Measurements from ENCODE around the gene JAZF1. TPM values are rescaled to one million over a fixed set of nuclear protein-coding genes. Genes with fewer than 3 reads are reported as not detected.

The JAZF1 gene
- total RNA-seq, 1 experiment from 2014 or later, result 4.0 TPM

- no peak for DNase-seq (ENCODE audit: low read depth)
- in situ Hi-C loops (cut with HindIII; ENCODE audit: low pct_unique_long_range_greater_than_20kb, low sequenced_read_pairs), result no loop called here
Measured at GRCh38 chr7:28172958-28173357, 7.6 kb downstream of the JAZF1 start.

GRCh38 chr7:28170701-28171100, 9.9 kb downstream of the JAZF1 start:
- no peak for DNase-seq (ENCODE audit: low read depth)
- in situ Hi-C loops (cut with HindIII; ENCODE audit: low pct_unique_long_range_greater_than_20kb, low sequenced_read_pairs), result no loop called here

- in situ Hi-C loops (cut with HindIII; ENCODE audit: low pct_unique_long_range_greater_than_20kb, low sequenced_read_pairs), result no loop called here
- DNase-seq (ENCODE audit: low read depth), result no peak
Measured at GRCh38 chr7:28169230-28169629, 11.4 kb downstream of the JAZF1 start.

GRCh38 chr7:28168393-28169158, 12.0 kb downstream of the JAZF1 start:
- DNase-seq (ENCODE audit: low read depth), result no peak
- in situ Hi-C loops (cut with HindIII; ENCODE audit: low pct_unique_long_range_greater_than_20kb, low sequenced_read_pairs), result no loop called here

- in situ Hi-C loops (cut with HindIII; ENCODE audit: low pct_unique_long_range_greater_than_20kb, low sequenced_read_pairs), result no loop called here
- no peak for DNase-seq (ENCODE audit: low read depth)
Measured at GRCh38 chr7:28166982-28167715, 13.4 kb downstream of the JAZF1 start.

GRCh38 chr7:28165961-28166955, 14.3 kb downstream of the JAZF1 start:
- DNase-seq (ENCODE audit: low read depth), result no peak
- in situ Hi-C loops (cut with HindIII; ENCODE audit: low pct_unique_long_range_greater_than_20kb, low sequenced_read_pairs), result no loop called here

- no peak for DNase-seq (ENCODE audit: low read depth)
- in situ Hi-C loops (cut with HindIII; ENCODE audit: low pct_unique_long_range_greater_than_20kb, low sequenced_read_pairs), result no loop called here
Measured at GRCh38 chr7:28165261-28165660, 15.3 kb downstream of the JAZF1 start.

GRCh38 chr7:28163949-28164348, 16.6 kb downstream of the JAZF1 start:
- DNase-seq (ENCODE audit: low read depth), result no peak
- in situ Hi-C loops (cut with HindIII; ENCODE audit: low pct_unique_long_range_greater_than_20kb, low sequenced_read_pairs), result no loop called here

GRCh38 chr7:28161331-28161730, 19.3 kb downstream of the JAZF1 start:
- in situ Hi-C loops (cut with HindIII; ENCODE audit: low pct_unique_long_range_greater_than_20kb, low sequenced_read_pairs), result no loop called here
- no peak for DNase-seq (ENCODE audit: low read depth)

- DNase-seq (ENCODE audit: low read depth), result no peak
- in situ Hi-C loops (cut with HindIII; ENCODE audit: low pct_unique_long_range_greater_than_20kb, low sequenced_read_pairs), result no loop called here
Measured at GRCh38 chr7:28160551-28160991, 20.0 kb downstream of the JAZF1 start.

GRCh38 chr7:28157831-28158416, 22.7 kb downstream of the JAZF1 start:
- DNase-seq (ENCODE audit: low read depth), result no peak
- in situ Hi-C loops (cut with HindIII; ENCODE audit: low pct_unique_long_range_greater_than_20kb, low sequenced_read_pairs), result no loop called here

GRCh38 chr7:28157076-28157745, 23.4 kb downstream of the JAZF1 start:
- DNase-seq (ENCODE audit: low read depth), result no peak
- in situ Hi-C loops (cut with HindIII; ENCODE audit: low pct_unique_long_range_greater_than_20kb, low sequenced_read_pairs), result no loop called here

- in situ Hi-C loops (cut with HindIII; ENCODE audit: low pct_unique_long_range_greater_than_20kb, low sequenced_read_pairs), result no loop called here
- no peak for DNase-seq (ENCODE audit: low read depth)
Measured at GRCh38 chr7:28156401-28156800, 24.2 kb downstream of the JAZF1 start.

GRCh38 chr7:28155964-28156363, 24.6 kb downstream of the JAZF1 start:
- DNase-seq (ENCODE audit: low read depth), result no peak
- in situ Hi-C loops (cut with HindIII; ENCODE audit: low pct_unique_long_range_greater_than_20kb, low sequenced_read_pairs), result no loop called here

GRCh38 chr7:28155019-28155660, 25.5 kb downstream of the JAZF1 start:
- DNase-seq (ENCODE audit: low read depth), result no peak

GRCh38 chr7:28152594-28152993, 28.0 kb downstream of the JAZF1 start:
- no peak for DNase-seq (ENCODE audit: low read depth)
- in situ Hi-C loops (cut with HindIII; ENCODE audit: low pct_unique_long_range_greater_than_20kb, low sequenced_read_pairs), result no loop called here

More at GRCh38 chr7:28155019-28155660, 25.5 kb downstream of the JAZF1 start:
- in situ Hi-C loops (cut with HindIII; ENCODE audit: low pct_unique_long_range_greater_than_20kb, low sequenced_read_pairs), result no loop called here

- DNase-seq (ENCODE audit: low read depth), result no peak
Measured at GRCh38 chr7:28151965-28152364, 28.6 kb downstream of the JAZF1 start.

More at GRCh38 chr7:28151965-28152364, 28.6 kb downstream of the JAZF1 start:
- in situ Hi-C loops (cut with HindIII; ENCODE audit: low pct_unique_long_range_greater_than_20kb, low sequenced_read_pairs), result no loop called here
